SK-N-SH treated with all-trans-retinoic acid at 6 μM for 48 hours (cell line): Measurements from ENCODE around the gene SLC6A8.
"Not testable (repeated sequence)": the region's sequence is repeated elsewhere in the genome, so short reads cannot be mapped to it uniquely, and the experiment has no call there.

Experiments
- CSDC2 ChIP-seq: fragments of 250-450 bp; sonication (Bioruptor Pico); IDR thresholded peaks from 2 replicates; pipeline ENCODE4 v1.5.0; 2020; ENCODE audit warnings: mild to moderate bottlenecking, moderate library complexity
- PATZ1 ChIP-seq: fragments of 250-450 bp; sonication (Bioruptor Pico); IDR thresholded peaks from 2 replicates; pipeline ENCODE4 v1.8.0; 2020; ENCODE audit warnings: mild to moderate bottlenecking, moderate library complexity, borderline replicate concordance
- TOX ChIP-seq: fragments of 250-450 bp; sonication (Bioruptor Pico); IDR thresholded peaks from 2 replicates; pipeline ENCODE4 v1.8.0; 2021; ENCODE audit warnings: mild to moderate bottlenecking, moderate library complexity, borderline replicate concordance
- ZFP3 ChIP-seq: fragments of 250-450 bp; sonication (Bioruptor Pico); IDR thresholded peaks from 2 replicates; pipeline ENCODE4 v1.5.0; 2020; ENCODE audit warnings: mild to moderate bottlenecking, moderate library complexity

- not testable (repeated sequence) for TF ChIP-seq ZFP3 (CRISPR knock-in tag); CSDC2 (CRISPR knock-in tag); TOX (CRISPR knock-in tag); PATZ1
These were observed 8.8 kb downstream of the SLC6A8 start for GRCh38 chrX:153696538-153696937.
